C4-2B (cell line): ENCODE results near the gene LSM12.

Experiments
- H3K27ac ChIP-seq: fragments of 450-650 bp; 2 replicates; pipeline ENCODE4 v1.5.1; 2017
- ZFX ChIP-seq: fragments of 450-650 bp; IDR thresholded peaks from 2 replicates; pipeline ENCODE4 v1.6.1; 2017
- TF ChIP-seq, protein P1 (sequence below): fragments of 450-650 bp; conservative IDR thresholded peaks from 2 replicates; pipeline ENCODE4 v1.5.1; 2017; ENCODE audit warnings: mild to moderate bottlenecking

The LSM12 gene

DNA sequence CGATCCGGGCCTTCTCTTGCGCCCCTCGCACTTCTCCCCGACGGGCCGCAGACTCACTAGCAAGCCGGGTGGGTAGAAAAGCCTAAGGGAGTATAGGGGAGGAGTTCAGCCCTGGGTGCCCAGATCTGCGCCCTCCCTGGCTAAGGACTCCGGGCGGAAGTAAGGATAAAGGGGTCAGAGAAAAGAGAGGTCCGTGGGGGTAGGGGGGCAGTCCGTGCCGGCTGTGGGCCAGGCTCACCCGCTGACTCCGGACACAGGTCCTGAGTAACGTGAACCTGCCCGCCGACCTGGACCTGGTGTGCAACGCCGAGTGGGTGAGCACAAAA is 60.2 kb downstream of the LSM12 start:
- no peak for TF ChIP-seq ZFX
- TF ChIP-seq, protein P1, sequence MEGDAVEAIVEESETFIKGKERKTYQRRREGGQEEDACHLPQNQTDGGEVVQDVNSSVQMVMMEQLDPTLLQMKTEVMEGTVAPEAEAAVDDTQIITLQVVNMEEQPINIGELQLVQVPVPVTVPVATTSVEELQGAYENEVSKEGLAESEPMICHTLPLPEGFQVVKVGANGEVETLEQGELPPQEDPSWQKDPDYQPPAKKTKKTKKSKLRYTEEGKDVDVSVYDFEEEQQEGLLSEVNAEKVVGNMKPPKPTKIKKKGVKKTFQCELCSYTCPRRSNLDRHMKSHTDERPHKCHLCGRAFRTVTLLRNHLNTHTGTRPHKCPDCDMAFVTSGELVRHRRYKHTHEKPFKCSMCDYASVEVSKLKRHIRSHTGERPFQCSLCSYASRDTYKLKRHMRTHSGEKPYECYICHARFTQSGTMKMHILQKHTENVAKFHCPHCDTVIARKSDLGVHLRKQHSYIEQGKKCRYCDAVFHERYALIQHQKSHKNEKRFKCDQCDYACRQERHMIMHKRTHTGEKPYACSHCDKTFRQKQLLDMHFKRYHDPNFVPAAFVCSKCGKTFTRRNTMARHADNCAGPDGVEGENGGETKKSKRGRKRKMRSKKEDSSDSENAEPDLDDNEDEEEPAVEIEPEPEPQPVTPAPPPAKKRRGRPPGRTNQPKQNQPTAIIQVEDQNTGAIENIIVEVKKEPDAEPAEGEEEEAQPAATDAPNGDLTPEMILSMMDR: no peak
- H3K27ac ChIP-seq: peak overlapping the region; percentile 73

DNA sequence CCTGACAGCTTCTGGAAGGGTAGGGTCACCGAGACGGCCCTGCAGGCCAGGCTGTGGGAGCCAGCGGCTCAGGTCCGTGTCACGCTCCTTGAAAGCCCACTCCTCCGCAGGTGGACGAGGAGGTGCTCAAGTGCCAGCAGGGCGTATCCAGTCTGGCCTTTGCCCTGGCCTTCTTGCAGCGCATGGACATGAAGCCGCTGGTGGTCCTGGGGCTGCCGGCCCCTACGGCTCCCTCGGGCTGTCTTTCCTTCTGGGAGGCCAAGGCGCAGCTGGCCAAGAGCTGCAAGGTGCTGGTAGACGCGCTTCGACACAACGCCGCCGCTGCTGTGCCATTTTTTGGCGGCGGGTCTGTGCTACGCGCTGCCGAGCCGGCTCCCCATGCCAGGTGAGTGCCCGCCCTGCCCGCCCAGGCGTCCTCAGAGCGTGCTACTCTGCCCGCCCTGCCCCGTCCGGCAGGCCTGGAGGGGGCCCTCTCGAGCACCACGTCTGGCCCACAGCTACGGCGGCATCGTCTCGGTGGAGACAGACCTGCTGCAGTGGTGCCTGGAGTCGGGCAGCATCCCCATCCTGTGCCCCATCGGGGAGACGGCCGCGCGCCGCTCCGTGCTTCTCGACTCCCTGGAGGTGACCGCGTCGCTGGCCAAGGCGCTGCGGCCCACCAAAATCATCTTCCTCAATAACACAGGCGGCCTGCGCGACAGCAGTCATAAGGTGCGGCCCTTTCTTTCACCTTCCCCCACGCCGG is 60.8 kb downstream of the LSM12 start:
- peak overlapping the region; percentile 73 for H3K27ac ChIP-seq
- TF ChIP-seq, protein P1: no peak
- TF ChIP-seq ZFX: no peak

DNA sequence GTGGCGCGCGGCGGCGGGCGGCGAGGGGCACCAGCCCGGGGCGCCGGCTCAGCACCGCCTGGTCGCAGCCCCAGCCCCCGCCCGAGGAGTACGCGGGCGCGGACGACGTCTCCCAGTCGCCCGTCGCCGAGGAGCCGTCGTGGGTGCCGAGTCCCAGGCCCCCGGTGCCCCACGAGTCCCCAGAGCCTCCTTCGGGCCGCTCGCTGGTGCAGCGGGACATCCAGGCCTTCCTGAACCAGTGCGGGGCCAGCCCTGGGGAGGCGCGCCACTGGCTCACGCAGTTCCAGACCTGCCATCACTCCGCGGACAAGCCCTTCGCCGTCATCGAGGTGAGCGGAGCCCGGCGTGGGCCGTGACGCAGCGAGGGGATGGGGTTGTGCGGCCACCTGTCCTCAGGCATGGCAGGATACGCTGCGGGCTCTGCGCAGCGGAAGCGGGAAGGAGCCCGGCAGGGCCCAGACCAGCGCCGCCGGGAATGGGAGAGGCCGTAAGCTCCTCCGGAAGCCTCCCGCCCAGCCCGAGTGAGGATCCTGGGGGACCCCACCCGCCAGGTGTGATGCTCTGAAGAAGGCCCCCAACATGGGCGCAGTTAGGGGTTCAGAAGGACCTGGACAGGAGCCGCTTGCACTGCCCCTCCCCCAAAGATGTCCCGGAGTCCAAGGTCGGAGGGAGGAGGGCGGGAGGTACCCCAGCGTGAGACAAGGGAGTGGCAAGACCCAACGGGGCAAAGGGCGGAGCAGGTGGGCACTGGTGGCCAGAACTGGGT is 61.5 kb downstream of the LSM12 start:
- H3K27ac ChIP-seq: no peak overlapping the region
- TF ChIP-seq, protein P1: no peak
- TF ChIP-seq ZFX: no peak

DNA sequence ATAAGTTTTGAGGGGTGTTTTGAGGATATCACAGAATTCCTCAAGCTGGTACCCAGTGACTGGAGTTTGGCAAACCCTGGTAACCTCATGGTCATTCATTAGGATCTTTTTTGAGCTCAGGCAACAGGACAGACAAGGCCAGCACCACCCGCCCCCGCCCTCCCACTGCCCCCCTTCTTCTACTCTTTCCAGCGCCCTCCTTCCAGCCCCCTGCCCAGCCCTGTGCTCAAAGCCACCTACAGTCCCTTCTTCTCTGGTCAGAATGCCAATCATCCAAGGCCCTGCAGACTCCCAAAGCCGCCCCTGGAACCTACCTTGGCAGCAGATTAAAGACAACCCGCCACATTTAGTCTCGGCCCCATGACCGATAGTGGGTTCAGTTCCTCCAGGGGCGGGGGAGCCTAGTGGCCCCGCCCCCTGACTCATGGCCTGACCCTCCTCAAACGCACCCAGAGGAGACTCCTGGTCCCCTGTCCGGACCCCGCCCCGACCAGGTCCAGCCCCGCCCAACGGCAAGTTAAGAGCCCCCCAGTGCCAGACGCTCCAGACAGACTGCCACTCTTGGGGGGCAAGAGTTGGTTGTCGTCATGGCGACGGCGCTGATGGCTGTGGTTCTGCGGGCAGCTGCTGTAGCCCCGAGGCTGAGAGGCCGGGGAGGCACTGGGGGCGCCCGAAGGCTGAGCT is 62.3 kb downstream of the LSM12 start, which contains the start of gene NAGS:
NAGS (plus strand) TSS at position 546 of the 684 bp plus-strand sequence; CDS start at position 588, 42 bp downstream.
- no peak for TF ChIP-seq ZFX
- TF ChIP-seq, protein P1: no peak

DNA sequence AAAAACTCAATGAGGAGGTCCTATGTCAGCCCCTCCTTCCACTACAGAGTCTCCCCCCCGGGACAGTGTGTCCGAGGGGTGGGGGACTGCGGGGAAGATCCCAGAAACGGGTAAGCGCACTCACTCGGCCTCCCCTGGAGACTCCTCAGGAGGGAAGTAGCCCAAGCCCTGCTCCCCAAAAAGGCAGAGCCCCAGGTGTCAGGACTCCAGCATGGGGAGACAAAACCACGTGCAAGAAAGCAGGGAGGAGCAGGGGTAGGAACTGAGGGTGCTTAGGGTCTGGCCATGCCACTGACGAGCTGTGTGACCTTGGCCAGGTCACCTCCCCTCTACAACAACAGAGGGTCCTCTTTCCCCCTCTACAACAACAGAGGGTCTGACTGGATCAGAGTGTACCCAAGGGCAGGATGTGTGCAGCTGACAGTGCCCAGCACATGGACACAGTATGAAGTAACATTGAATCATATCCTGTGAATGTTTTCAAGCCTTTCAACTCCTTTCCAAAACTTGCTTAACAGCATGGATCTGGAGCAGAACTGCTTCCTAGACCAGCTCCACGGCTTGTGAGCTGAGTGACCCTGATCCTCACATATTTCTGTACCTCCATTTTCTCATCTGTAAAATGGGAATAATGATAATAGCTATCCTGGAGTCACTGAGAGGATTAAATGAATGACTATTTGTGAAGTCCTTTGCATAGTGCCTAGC is 64.2 kb downstream of the LSM12 start:
- TF ChIP-seq, protein P1: no peak
- no peak for TF ChIP-seq ZFX
- no peak overlapping the region for H3K27ac ChIP-seq

More for the DNA sequence above, 62.3 kb downstream of the LSM12 start, which contains the start of gene NAGS:
- H3K27ac ChIP-seq: no peak within 1 kb of the TSS

DNA sequence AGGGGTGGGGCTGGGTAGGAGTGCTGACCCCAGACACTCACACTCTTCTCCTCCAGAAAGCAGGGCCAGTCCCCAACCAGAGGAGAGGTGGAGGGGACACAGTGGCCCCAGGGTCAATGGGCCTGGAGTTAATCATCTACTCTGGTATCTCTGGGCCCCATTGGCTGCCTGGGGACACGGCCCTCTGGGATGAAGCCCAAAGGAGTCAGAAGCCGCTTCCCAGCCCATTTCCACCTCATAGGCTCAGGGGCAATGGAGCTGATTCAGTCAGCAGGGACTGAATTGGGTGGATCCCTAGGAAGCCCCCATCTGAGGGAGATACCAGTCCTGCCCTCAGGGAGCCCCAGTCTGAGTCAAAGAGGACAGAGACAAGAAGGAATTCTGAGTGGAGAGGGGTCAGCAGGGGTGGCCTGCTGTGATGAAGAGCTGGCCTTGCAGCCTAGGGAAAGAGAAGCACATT is 65.0 kb downstream of the LSM12 start:
- H3K27ac ChIP-seq: no peak overlapping the region
- TF ChIP-seq, protein P1: no peak
- TF ChIP-seq ZFX: no peak
